HuH-7 (cell line): ENCODE results near the gene GCHFR.

Source experiments
- DNase-seq: peaks from one replicate; pipeline ENCODE4 v3.0.0; 2011; ENCODE audit warnings: low spot score

The GCHFR gene

GRCh38 chr15:40754883-40755811 is 8.7 kb upstream of the GCHFR start, which contains the start of gene RMDN3:
RMDN3 (minus strand) TSS chr15:40755254; CDS start chr15:40754783, 471 bp downstream.
- peak; percentile 75 for DNase-seq

DNA sequence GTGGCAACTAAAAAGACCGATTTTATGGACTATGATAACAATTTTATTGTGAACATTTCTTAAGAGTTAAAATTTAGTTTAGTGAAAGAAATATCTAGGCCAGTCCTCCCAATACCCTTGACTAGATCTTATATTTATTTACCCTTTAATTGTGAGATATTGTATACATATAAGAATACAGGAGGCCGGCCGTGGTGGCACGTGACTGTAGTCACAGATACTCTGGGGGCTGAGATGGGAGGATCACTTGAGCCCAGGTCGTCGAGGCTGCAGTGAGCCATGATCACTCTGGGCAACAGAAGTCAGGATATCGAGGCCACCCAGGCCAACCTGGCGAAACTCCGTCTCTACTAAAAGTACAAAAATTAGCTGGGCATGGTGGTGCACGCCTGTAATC is 8.1 kb upstream of the GCHFR start:
- DNase-seq: no peak

GRCh38 chr15:40756938-40757337 is 6.9 kb upstream of the GCHFR start:
- DNase-seq: no peak

GRCh38 chr15:40759961-40760360 is 3.9 kb upstream of the GCHFR start:
- DNase-seq: no peak

DNA sequence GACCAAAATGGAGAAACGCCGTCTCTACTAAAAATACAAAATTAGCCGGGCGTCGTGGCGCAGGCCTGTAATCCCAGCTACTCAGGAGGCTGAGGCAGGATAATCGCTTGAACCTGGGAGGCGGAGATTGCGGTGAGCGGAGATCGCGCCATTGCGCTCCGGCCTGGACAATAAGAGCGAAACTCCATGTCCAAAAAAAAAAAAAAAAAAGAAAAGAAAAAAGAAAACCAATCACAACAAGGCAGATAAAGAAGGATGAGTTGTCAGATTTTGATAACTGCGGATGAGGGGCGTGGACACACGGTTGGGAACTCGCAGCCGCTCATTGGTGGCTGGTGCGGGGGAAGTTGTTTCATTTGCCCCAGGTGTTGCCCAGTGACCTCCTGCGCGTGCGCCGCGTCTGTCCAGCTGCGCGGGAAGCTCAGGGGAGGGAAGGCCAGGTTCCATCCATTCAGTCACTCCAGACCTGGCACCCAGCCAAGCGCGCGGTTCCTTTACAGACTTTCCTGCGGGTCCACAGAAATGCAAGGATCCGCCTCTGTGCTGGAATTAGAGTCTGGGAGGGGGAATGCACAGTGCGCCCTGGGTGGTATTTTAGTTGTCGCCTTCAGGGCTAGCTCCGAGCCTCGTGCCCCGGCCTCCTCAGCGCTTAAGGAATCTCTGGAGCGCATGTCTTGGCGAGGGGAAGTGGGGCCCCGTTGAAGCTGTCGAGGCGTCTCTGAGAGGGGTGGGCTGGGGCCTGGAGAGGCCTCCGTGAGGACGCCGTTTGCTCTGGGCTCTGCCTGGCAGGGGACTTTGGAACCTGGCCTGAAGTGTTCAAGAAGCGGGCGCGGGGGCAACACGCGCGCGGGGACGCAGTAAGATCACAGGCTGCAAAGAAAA is 708 bp upstream of the GCHFR start:
- DNase-seq: peak; percentile 88

GRCh38 chr15:40764629-40765103 is 798 bp downstream of the GCHFR start:
- no peak for DNase-seq

DNA sequence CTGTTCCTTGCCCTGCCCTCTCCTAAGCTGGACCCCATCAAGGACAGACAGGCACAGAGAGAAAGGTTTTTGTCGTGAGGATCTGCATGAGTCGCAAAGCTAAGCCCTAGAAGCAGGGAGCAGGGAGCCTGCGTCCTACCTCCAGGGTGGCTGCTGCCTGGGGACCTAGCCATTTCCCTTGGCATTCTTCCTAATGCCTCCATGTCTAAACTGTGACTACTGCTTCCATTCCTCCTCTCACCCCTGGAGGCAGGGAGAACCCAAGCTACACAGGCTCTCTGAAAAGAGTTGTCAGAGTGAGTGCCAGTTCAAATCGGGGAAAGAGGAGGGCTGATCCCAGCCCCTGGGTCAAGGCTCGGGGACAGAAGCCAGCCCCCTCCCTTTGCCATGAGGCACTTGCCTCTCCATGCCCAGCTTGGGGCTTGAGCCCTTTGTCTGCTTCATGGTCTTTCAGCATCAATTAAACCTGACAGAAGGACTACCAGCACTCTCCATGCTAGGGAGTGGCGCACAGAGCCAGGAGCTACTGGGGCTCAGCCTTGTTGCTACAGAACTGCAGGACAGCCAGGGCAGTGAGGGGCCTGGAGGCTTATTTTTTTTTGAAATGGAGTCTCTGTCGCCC is 2.4 kb downstream of the GCHFR start:
- no peak for DNase-seq

DNA sequence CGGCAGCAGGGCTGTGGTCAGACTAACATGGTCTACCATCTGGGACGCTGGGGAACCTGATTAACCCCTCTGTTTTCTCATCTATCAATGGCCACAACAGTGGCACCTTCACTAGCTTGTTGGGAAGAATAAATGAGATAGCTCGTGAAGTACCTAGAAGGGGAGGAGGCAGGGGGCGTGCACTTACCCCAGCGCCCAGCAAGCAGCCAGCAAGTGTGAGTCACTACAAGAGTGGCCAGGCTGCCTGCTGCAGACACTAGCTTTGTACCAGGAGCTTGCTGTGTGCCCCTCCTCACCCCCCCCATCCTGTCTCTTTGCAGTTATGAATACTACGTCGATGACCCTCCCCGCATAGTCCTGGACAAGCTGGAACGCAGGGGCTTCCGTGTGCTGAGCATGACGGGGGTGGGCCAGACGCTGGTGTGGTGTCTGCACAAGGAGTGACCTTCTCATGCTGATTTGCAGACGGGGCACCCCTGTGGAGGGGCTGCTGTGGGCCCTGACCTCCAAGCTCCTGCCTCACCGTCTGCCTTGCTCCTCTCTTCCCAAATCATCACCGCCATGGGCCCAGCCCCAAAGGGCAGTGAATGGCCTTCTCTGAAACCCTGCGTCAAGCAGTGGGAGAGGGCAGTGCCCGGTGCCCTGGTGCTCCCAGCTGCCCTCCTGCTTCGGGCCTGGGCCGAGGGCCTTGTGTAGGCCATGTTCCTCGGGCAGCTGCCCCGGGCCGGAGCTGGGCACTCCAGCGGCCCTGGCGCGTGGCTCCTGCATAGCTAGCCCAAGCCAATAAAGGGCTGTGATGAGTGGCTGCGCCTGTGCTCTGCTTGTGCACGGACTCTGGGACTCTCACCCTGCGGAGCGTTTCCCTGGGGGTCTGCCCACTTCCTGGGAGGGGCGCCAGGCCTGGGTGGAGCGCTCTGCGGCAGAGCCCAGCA is 3.3 kb downstream of the GCHFR start:
- no peak for DNase-seq

GRCh38 chr15:40767838-40768500 is 4.1 kb downstream of the GCHFR start:
- DNase-seq: no peak

DNA sequence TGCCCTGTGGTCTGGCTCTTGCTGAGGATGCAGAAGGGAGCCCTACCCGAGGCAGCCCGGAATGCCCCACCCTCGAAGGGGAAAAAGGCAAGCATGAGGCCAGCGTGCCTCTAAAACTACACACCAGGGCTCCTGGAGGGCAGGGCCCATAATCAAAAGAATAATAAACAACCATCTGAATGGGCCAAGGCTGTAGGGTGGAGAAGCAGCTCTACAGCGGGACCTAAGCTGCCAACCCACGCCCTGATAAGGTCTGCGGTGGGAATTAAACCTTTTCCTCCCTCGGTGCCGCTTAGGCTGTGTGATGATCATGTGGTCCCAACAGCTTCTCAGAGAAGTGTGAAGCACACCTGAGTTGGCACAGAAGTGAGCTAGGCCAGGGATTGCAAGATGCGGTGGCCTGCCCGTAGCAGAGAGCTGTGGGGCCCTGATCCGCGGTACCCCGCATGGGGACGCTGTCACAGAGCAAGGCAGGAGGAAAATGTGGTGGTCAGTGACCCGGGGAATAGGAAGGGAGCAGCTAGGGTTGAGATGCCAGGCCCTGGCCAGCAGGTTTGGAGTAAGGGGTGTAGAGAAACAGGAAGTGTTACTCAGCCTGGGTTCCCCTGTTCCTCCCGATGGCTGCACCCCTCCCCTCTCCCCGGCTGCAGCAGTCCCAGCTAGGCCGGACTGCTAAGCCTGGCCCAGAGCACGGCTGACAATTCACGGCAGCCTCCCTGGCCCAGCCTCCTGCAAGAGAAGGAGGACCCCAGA is 4.8 kb downstream of the GCHFR start:
- no peak for DNase-seq

DNA sequence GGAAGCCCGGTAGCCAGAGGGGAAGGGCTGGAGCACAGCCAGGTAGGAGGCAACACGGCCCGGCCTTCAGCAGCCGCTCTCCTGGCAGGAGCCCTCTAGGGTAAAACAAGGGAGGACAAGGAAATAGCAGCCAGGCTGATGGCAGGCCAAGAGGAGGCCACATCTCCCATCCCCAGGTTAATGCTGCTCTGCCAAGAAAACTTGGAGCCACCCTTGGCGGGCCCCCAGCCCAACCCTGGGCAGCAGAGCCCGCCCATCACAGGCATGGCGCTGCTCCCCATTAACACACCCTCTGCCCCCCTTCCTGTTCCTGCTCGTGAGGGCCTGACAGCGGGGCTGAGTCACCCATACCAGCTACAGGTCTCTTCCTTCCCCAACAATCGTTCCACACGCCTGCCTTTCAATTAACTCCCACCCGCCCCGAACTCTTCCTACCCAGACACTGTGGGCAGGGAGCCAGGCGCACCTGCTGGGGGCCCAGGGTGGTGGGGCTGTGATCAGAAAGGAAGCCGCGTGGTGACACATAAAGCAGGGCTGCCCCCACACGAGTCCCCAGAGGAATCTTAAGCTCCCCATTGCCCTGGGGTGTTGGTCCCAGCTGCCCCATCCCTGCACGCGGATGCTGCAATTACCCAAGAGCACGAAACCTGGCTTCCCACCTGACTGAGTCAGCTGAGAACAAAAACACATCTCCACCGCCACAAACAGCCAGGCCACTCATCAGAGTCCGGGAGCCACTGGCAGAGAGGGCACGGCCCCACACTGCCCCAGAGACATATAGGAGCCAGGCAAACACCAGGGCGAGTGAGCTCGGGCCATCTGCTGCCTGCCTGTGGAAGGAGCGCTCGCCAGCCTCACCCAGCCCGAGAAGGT is 5.6 kb downstream of the GCHFR start, which contains the start of gene C15orf62:
C15orf62 (plus strand) TSS at position 707 of the 873 bp plus-strand sequence. CDS start 516 bp downstream, outside the sequence.
- no peak for DNase-seq

DNA sequence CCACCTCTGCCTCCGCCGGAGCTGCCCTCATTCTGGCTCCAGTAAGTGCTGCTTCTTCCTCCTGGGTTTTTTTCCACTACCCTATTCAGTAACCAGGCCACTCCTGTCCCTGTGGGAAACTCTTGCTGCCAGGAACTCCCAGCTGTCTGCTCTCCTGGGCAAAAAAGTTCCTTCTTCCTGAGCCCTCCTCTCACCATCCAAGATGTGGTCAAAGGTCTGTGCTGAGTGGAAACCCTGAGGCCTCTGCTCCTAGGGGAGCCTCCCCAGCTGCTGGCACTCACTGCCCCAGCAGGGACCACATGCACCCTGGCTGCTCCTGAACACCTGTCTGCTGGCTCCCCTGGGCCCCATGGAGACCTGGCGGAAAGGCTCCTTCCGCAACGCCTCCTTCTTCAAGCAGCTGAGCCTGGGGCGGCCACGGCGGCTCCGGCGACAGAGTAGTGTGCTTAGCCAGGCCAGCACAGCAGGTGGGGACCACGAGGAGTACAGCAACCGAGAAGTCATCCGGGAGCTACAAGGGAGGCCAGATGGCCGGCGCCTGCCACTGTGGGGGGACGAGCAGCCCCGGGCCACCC is 6.4 kb downstream of the GCHFR start:
- no peak for DNase-seq

DNA sequence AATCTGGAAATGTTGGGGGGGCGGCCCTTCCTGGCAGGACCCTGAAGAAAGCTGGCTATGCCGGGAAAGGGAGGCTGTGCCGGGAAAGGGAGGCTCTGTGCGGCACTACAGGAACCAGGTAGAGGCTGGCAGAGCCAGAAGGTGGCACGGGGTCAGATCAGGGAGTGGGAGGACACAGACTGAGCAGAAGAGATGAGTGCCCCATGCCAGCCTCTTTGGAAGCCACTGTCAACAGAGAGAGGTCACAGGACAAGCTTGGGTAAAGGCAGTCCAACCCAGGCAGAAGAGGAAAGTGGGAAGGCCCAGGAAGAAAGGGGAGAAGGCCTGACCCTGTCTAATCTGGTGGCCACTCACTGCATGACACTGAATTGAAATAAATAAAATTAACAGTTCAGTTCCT is 7.4 kb downstream of the GCHFR start:
- DNase-seq: no peak

GRCh38 chr15:40772014-40772413 is 8.1 kb downstream of the GCHFR start:
- DNase-seq: no peak

- DNase-seq: no peak
Measured at GRCh38 chr15:40773496-40773895, 9.6 kb downstream of the GCHFR start.

GRCh38 chr15:40773902-40774301 is 10.0 kb downstream of the GCHFR start:
- no peak for DNase-seq

DNA sequence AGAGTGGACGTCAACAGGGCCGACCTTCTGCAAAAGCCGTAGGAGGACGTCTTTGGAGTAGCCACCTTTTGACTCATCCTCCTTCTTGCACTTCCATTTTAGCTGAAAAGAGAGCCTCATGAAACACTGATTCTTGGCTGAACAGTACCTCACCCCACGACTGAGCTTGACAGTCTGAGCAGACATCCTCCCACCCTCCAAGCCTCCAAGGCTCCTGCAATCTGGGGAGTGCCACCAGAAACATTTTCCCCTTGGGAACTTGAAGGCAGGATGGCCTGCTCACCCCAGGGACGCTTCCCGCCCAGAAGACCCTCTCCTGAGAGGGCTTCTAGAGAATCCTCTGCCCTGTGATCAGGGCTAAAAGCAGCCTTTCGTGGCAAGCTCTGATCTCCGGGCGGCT is 11.1 kb downstream of the GCHFR start:
- DNase-seq: no peak
